K562 (cell line): ENCODE results near the gene MLLT1. TPM values are rescaled to one million over a fixed set of nuclear protein-coding genes. Genes with fewer than 3 reads are reported as not detected.

Source experiments
- ATAC-seq: fragments of 200-7000 bp; cut with Tn5 transposase; 3 replicates; pipeline ENCODE4 v1.9.1; 2020; ENCODE audit warnings: moderate library complexity
- BruUV-seq: library from RNA; stranded (reverse); fragments of 400-500 nt; replicated peaks from 2 replicates; lab custom pipeline; 2021; lab: Mats Ljungman, UMichigan
- CTCF ChIA-PET: fragments of 300-600 bp; formaldehyde crosslinking; extraction: SDS; loops from one replicate; lab custom pipeline; 2021; ENCODE audit warnings: low intra/inter-chr PET ratio; lab: Yijun Ruan, JAX
- POLR2A ChIA-PET: fragments of 300-600, 350-650 bp; sonication (Branson Sonifier 250); formaldehyde crosslinking; extraction: SDS; loops from one replicate; lab custom pipeline; 2021; ENCODE audit warnings: antibody characterized with exemption, inconsistent platforms; lab: Yijun Ruan, JAX
- DNase-seq, 4 experiments: peaks; one replicate each; pipeline versions ENCODE4 v3.0.0 to v3.0.0-alpha.2; 2011 to 2018; ENCODE audit warnings: low spot score in 3 of 4, mixed read lengths in 3 of 4; ENCODE audit errors: extremely low read depth in 1 of 4
- FAIRE-seq: peaks from 2 replicates; lab custom pipeline; 2011; peaks lifted over from hg19 to GRCh38; lab: Jason Lieb, UNC
- H2AFZ ChIP-seq: 2 replicates; pipeline ENCODE4 v1.6.0; 2011; ENCODE audit warnings: low read depth, low read length, control low read depth, inconsistent platforms
- H3K27ac ChIP-seq: fragments of 200-600 bp; 3 replicates; pipeline ENCODE4 v1.8.0; 2011; ENCODE audit warnings: low read depth, mild to moderate bottlenecking, control low read depth, inconsistent platforms, low read length, moderate library complexity, mixed read lengths; ENCODE audit errors: extremely low read depth
- H3K27me3 ChIP-seq, 2 experiments: fragments of 300-600 bp in 1 of 2; 2 replicates in 1 of 2; 3 replicates in 1 of 2; pipeline versions ENCODE4 v1.6.0 to v1.8.0; 2011; ENCODE audit warnings: inconsistent platforms in 2 of 2, low read length in 2 of 2, mild to moderate bottlenecking in 1 of 2, mixed read lengths in 1 of 2, moderate library complexity in 1 of 2; ENCODE audit not compliant: control insufficient read depth in 2 of 2, insufficient read depth in 2 of 2
- H3K36me3 ChIP-seq: fragments of 300-600 bp; 3 replicates; pipeline ENCODE4 v1.8.0; 2011; ENCODE audit warnings: mild to moderate bottlenecking, low read length, inconsistent platforms; ENCODE audit not compliant: control insufficient read depth, insufficient read depth
- H3K4me1 ChIP-seq, 2 experiments: fragments of 200-600 bp in 1 of 2; replicated peaks in 1 of 2; 2 replicates in 1 of 2; 3 replicates in 1 of 2; pipeline versions ENCODE4 v1.5.1 to v1.8.0; 2011; ENCODE audit warnings: inconsistent platforms in 2 of 2, low read length in 2 of 2, mild to moderate bottlenecking in 1 of 2, mixed read lengths in 1 of 2, moderate library complexity in 1 of 2; ENCODE audit not compliant: control insufficient read depth in 2 of 2, insufficient read depth in 2 of 2
- H3K4me2 ChIP-seq: 2 replicates; pipeline ENCODE4 v1.6.1; 2011; ENCODE audit warnings: low read length, control low read depth, inconsistent platforms, mixed read lengths; ENCODE audit not compliant: insufficient read depth
- H3K4me3 ChIP-seq: fragments of 200-600 bp; sonication (generic), shearing (Covaris generic); 2 replicates; pipeline ENCODE4 v1.5.1; 2016; ENCODE audit warnings: control low read depth, inconsistent platforms
- H3K79me2 ChIP-seq: fragments of 200-600 bp; 3 replicates; pipeline ENCODE4 v1.8.0; 2011; ENCODE audit warnings: low read length, inconsistent platforms; ENCODE audit not compliant: control insufficient read depth, insufficient read depth
- H3K9ac ChIP-seq, 2 experiments: 2 replicates each; pipeline versions ENCODE4 v1.6.0 to v1.6.1; 2011; ENCODE audit warnings: low read depth in 2 of 2, low read length in 2 of 2, control low read depth in 1 of 2, inconsistent platforms in 1 of 2, mild to moderate bottlenecking in 1 of 2, mixed read lengths in 1 of 2; ENCODE audit not compliant: insufficient read depth in 1 of 2
- H3K9me1 ChIP-seq: one replicate; pipeline ENCODE4 v1.6.0; 2011; ENCODE audit warnings: inconsistent platforms, mild to moderate bottlenecking, low read length, moderate library complexity; ENCODE audit not compliant: control insufficient read depth, insufficient read depth
- H3K9me3 ChIP-seq: replicated peaks from 2 replicates; pipeline ENCODE4 v1.5.1; 2011; ENCODE audit warnings: low read depth, low read length, inconsistent platforms; ENCODE audit not compliant: control insufficient read depth, insufficient read depth
- H4K20me1 ChIP-seq: replicated peaks from 2 replicates; pipeline ENCODE4 v1.6.1; 2011; ENCODE audit warnings: low read length, inconsistent platforms, mixed read lengths; ENCODE audit not compliant: control insufficient read depth, insufficient read depth
- C11orf30 ChIP-seq: fragments of 450-650 bp; IDR thresholded peaks from 2 replicates; pipeline ENCODE4 v1.6.1; 2016; ENCODE audit warnings: low read depth, mild to moderate bottlenecking
- EHMT2 ChIP-seq: fragments of 450-650 bp; IDR thresholded peaks from 2 replicates; pipeline ENCODE4 v1.6.1; 2018; ENCODE audit warnings: antibody characterized with exemption
- GATAD2B ChIP-seq: fragments of 450-650 bp; IDR thresholded peaks from 2 replicates; pipeline ENCODE4 v1.6.1; 2017; ENCODE audit warnings: mild to moderate bottlenecking, borderline replicate concordance
- MTA2 ChIP-seq: fragments of 450-650 bp; IDR thresholded peaks from 2 replicates; pipeline ENCODE4 v1.6.1; 2016; ENCODE audit warnings: low read depth
- NFE2L1 ChIP-seq: fragments of 450-650 bp; IDR thresholded peaks from 2 replicates; pipeline ENCODE4 v1.6.1; 2016; ENCODE audit warnings: missing genetic modification characterization, low read depth, mild to moderate bottlenecking, missing compliant biosample characterization, moderate library complexity, borderline replicate concordance
- PHTF2 ChIP-seq: fragments of 250-450 bp; sonication (Bioruptor Pico); IDR thresholded peaks from 2 replicates; pipeline ENCODE4 v1.5.0; 2021; ENCODE audit warnings: mild to moderate bottlenecking
- POLR2G ChIP-seq: fragments of 200-400 bp; formaldehyde crosslinking; IDR thresholded peaks from 2 replicates; pipeline ENCODE4 v1.6.1; 2017; ENCODE audit warnings: low read depth, mild to moderate bottlenecking, antibody characterized with exemption, low read length, moderate library complexity
- RBFOX2 ChIP-seq: fragments of 200-400 bp; formaldehyde crosslinking; IDR thresholded peaks from 2 replicates; pipeline ENCODE4 v1.6.1; 2017; ENCODE audit warnings: low read depth, mild to moderate bottlenecking, low read length, moderate library complexity
- SMAD2 ChIP-seq: fragments of 150-350 bp; IDR thresholded peaks from 2 replicates; pipeline ENCODE4 v1.6.1; 2014; ENCODE audit warnings: low read depth, mild to moderate bottlenecking, low read length
- TAF9B ChIP-seq: fragments of 450-650 bp; IDR thresholded peaks from 2 replicates; pipeline ENCODE4 v1.6.1; 2018; ENCODE audit warnings: mild to moderate bottlenecking; ENCODE audit not compliant: partially characterized antibody
- ZBTB7A ChIP-seq: IDR thresholded peaks from 2 replicates; pipeline ENCODE4 v1.6.1; 2011; ENCODE audit warnings: low read depth, mild to moderate bottlenecking, low read length, moderate library complexity, borderline replicate concordance; ENCODE audit not compliant: control insufficient read depth
- ZNF23 ChIP-seq: fragments of 250-450 bp; sonication (Bioruptor Pico); IDR thresholded peaks from 2 replicates; pipeline ENCODE4 v1.4.0; 2020; ENCODE audit warnings: mild to moderate bottlenecking
- ZNF263 ChIP-seq: sonication (generic); formaldehyde crosslinking; IDR thresholded peaks from 2 replicates; pipeline ENCODE4 v1.8.0; 2022; ENCODE audit warnings: mild to moderate bottlenecking, missing genetic modification reagents, borderline replicate concordance
- WGBS: fragments of 100-300 bp; shearing (Covaris generic); methylation state at CpG from one replicate; pipeline ENCODE4 v1.1.6; 2016; ENCODE audit warnings: low coverage, mixed read lengths; ENCODE audit not compliant: insufficient coverage; ENCODE audit errors: missing lambda C conversion rate; 5-methylcytosine and 5-hydroxymethylcytosine counted together
- in situ Hi-C: fragments of 300-500 bp; cut with MboI; formaldehyde crosslinking; loops from 4 replicates; pipeline ENCODE4 v1.15.0; 2018; ENCODE audit warnings: inconsistent platforms, mixed read lengths
- intact Hi-C: fragments of 100-400 bp; cut with micrococcal nuclease; formaldehyde crosslinking; loops from 2 replicates; pipeline ENCODE4 v1.14.2; 2022
- polyA plus RNA-seq, 8 experiments: library from polyadenylated mRNA; depleted of rRNA in 4 of 8; stranded (reverse) in 5 of 8; unstranded in 3 of 8; fragments of >200 nt; fragmentation: Nextera tagmentation in 2 of 8; fragmentation: Illumina TruSeq in 1 of 8; extraction: Ambion mirVana in 2 of 8; extraction: Trizol in 1 of 8; gene quantifications; 2 replicates each; pipeline versions ENCODE4 v1.2.1 to v1.2.3, GENCODE V29; 2011 to 2014; ENCODE audit warnings: inconsistent platforms in 1 of 8, missing spikeins in 1 of 8
- total RNA-seq, 7 experiments: library from RNA; depleted of rRNA in 6 of 7; stranded (reverse); fragments of >200 nt in 6 of 7; fragmentation: Illumina TruSeq in 2 of 7; extraction: Trizol in 2 of 7; gene quantifications; 2 replicates each; pipeline versions ENCODE4 v1.2.1 to v1.2.3, GENCODE V29; 2011 to 2021; ENCODE audit warnings: low replicate concordance in 1 of 7
- TF ChIP-seq, protein P1 (sequence below), 3 experiments: fragments of 200-800 bp in 1 of 3; sonication (Bioruptor generic) in 1 of 3; sonication (generic) in 1 of 3; formaldehyde crosslinking in 1 of 3; IDR thresholded peaks; 2 replicates each; pipeline versions ENCODE4 v1.6.1 to v1.8.0; 2016 to 2022; ENCODE audit warnings: mild to moderate bottlenecking in 2 of 3, missing compliant biosample characterization in 2 of 3, missing genetic modification characterization in 2 of 3, missing genetic modification reagents in 1 of 3
- TF ChIP-seq, protein P2 (sequence below): fragments of 250-450 bp; sonication (Bioruptor Pico); IDR thresholded peaks from 2 replicates; pipeline ENCODE4 v1.8.0; 2022; ENCODE audit warnings: moderate library complexity, mild to moderate bottlenecking, inconsistent platforms
- TF ChIP-seq, protein P3 (sequence below): fragments of 450-650 bp; formaldehyde crosslinking; IDR thresholded peaks from 2 replicates; pipeline ENCODE4 v1.4.0; 2020; ENCODE audit warnings: mild to moderate bottlenecking, moderate library complexity
- TF ChIP-seq, protein P4 (sequence below): fragments of 250-450 bp; sonication (Bioruptor Pico); IDR thresholded peaks from 2 replicates; pipeline ENCODE4 v1.5.0; 2021

MLLT1 gene
- total and polyA plus RNA-seq, 9 of the 15 experiments (the other 6 are each of a cell fraction or from before 2014, with no cell fraction given): 0.23 to 63.5 (median 15.4) TPM

DNA sequence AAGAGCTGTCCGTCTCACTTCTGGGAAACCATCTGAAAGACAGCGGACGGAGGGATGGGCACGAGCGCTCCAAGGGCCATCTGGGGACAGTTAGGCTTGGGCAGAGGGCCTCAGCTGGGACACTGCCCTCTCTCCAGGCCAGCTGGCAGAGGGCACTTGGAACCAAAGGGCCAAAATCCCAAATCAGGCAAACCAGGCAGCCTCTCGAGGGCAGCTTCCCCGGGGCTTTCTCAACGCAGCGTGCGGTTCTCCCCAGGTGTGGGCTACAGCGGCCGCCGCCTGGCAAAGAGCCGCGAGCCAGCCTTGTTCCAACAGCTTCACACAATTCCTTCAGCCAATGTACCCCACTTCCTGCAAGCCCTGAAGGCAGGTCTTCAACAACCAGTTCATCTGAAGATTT is 5.0 kb downstream of the MLLT1 start:
- peak overlapping the region in 1 of 2 experiments; percentile 63; a peak in 2 of 4 replicates for H3K9ac ChIP-seq
- H3K79me2 ChIP-seq: peaks cover 97% of the 10 kb centered on the region
- peaks cover 5% of the 10 kb centered on the region for H3K9me1 ChIP-seq
- peak in 1 of 4 experiments; percentile 2 for DNase-seq
- ChIA-PET POLR2A (interaction anchor here (1.0 kb wide), 1 partner anchor 14 kb away, joined by 3 read pairs; no protein-coding TSS in a partner anchor), CTCF (no interaction called here)
- in situ Hi-C loops (no loop called here), intact Hi-C loops (no loop called here)
- H3K9me3 ChIP-seq: no peaks in the 10 kb centered on the region
- BruUV-seq: no TSS peak
- peaks cover 78 to 88% of the 10 kb centered on the region in 2 experiments for H3K4me1 ChIP-seq
- H3K36me3 ChIP-seq: peaks cover 42% of the 10 kb centered on the region; the same call in 2 of the 3 replicates
- H4K20me1 ChIP-seq: peaks cover 41% of the 10 kb centered on the region; the same call in 1 of the 2 replicates
- H3K4me2 ChIP-seq: peak overlapping the region; percentile 70; the same call in 1 of the 2 replicates
- no peak overlapping the region for H2AFZ ChIP-seq
- H3K4me3 ChIP-seq: no peak overlapping the region
- TF ChIP-seq, protein P1, sequence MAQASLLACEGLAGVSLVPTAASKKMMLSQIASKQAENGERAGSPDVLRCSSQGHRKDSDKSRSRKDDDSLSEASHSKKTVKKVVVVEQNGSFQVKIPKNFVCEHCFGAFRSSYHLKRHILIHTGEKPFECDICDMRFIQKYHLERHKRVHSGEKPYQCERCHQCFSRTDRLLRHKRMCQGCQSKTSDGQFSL (CRISPR knock-in tag; IDR thresholded peaks at IDR 0.05): no peak
- TF ChIP-seq, protein P1 (tag; IDR thresholded peaks at IDR 0.05): no peak
- TF ChIP-seq MTA2 (no peak), EHMT2 (no peak), ZNF263 (CRISPR knock-in tag) (no peak), TAF9B (no peak), RBFOX2 (peak; percentile 46), NFE2L1 (tag) (no peak), SMAD2 (no peak), ZBTB7A (0 out of 2 replicates have a peak, but pooled peaks have one; percentile 1), ZNF23 (CRISPR knock-in tag) (no peak), PHTF2 (no peak), GATAD2B (no peak), POLR2G (peak; percentile 48), C11orf30 (no peak)
- TF ChIP-seq, protein P2, sequence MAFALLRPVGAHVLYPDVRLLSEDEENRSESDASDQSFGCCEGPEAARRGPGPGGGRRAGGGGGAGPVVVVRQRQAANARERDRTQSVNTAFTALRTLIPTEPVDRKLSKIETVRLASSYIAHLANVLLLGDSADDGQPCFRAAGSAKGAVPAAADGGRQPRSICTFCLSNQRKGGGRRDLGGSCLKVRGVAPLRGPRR (CRISPR knock-in tag): no peak
- TF ChIP-seq, protein P3, sequence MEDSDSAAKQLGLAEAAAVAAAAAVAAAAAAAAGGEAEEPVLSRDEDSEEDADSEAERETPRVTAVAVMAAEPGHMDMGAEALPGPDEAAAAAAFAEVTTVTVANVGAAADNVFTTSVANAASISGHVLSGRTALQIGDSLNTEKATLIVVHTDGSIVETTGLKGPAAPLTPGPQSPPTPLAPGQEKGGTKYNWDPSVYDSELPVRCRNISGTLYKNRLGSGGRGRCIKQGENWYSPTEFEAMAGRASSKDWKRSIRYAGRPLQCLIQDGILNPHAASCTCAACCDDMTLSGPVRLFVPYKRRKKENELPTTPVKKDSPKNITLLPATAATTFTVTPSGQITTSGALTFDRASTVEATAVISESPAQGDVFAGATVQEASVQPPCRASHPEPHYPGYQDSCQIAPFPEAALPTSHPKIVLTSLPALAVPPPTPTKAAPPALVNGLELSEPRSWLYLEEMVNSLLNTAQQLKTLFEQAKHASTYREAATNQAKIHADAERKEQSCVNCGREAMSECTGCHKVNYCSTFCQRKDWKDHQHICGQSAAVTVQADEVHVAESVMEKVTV: no peak
- TF ChIP-seq, protein P4, sequence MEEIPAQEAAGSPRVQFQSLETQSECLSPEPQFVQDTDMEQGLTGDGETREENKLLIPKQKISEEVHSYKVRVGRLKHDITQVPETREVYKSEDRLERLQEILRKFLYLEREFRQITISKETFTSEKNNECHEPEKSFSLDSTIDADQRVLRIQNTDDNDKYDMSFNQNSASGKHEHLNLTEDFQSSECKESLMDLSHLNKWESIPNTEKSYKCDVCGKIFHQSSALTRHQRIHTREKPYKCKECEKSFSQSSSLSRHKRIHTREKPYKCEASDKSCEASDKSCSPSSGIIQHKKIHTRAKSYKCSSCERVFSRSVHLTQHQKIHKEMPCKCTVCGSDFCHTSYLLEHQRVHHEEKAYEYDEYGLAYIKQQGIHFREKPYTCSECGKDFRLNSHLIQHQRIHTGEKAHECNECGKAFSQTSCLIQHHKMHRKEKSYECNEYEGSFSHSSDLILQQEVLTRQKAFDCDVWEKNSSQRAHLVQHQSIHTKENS (CRISPR knock-in tag): no peak
- 86% methylated on average over 8 of the region's 15 CpGs for WGBS
- FAIRE-seq: no peak
- H3K27ac ChIP-seq: no peak overlapping the region
- H3K27me3 ChIP-seq: no peaks in the 10 kb centered on the region
- no peak for ATAC-seq
